PC-9 (cell line): ENCODE data around the gene ABHD18.
"Not testable (repeated sequence)": the region's sequence is repeated elsewhere in the genome, so short reads cannot be mapped to it uniquely, and the experiment has no call there.

Experiments
- EZH2 ChIP-seq: fragments of 200-600 bp; sonication (generic); IDR thresholded peaks from 2 replicates; pipeline ENCODE4 v1.8.0; 2017; ENCODE audit warnings: antibody characterized with exemption, low read depth
- TF ChIP-seq, protein P1 (sequence below): fragments of 200-600 bp; sonication (generic); conservative IDR thresholded peaks from 2 replicates; pipeline ENCODE4 v1.6.1; 2017; ENCODE audit warnings: mixed run types, antibody characterized with exemption, mild to moderate bottlenecking, moderate library complexity

DNA sequence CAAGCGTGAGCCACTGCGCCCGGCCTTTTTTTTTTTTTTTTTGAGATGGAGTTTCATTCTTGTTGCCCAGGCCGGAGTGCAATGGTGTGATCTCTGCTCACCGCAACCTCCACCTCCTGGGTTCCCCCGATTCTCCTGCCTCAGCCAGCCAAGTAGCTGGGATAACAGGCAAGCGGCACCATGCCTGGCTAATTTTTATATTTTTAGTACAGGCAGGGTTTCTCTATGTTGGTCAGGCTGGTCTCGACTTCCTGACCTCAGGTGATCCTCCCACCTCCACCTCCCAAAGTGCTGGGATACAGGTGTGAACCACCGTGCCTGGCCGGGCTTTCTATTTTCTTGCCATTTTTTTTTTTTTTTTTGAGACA lies 101.2 kb downstream of the ABHD18 start:
- TF ChIP-seq, protein P1, sequence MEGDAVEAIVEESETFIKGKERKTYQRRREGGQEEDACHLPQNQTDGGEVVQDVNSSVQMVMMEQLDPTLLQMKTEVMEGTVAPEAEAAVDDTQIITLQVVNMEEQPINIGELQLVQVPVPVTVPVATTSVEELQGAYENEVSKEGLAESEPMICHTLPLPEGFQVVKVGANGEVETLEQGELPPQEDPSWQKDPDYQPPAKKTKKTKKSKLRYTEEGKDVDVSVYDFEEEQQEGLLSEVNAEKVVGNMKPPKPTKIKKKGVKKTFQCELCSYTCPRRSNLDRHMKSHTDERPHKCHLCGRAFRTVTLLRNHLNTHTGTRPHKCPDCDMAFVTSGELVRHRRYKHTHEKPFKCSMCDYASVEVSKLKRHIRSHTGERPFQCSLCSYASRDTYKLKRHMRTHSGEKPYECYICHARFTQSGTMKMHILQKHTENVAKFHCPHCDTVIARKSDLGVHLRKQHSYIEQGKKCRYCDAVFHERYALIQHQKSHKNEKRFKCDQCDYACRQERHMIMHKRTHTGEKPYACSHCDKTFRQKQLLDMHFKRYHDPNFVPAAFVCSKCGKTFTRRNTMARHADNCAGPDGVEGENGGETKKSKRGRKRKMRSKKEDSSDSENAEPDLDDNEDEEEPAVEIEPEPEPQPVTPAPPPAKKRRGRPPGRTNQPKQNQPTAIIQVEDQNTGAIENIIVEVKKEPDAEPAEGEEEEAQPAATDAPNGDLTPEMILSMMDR, result not testable (repeated sequence)
- TF ChIP-seq EZH2, result not testable (repeated sequence)
